Measurements from ENCODE around the gene LCN1.
"Not testable (repeated sequence)": the region's sequence is repeated elsewhere in the genome, so short reads cannot be mapped to it uniquely, and the experiment has no call there.

The LCN1 gene

GRCh38 chr9:135546792-135547617, 25.8 kb downstream of the LCN1 start:
- not testable (repeated sequence) for DNase-seq (ENCODE audit: low read depth in 2 of 2)

- no peak for DNase-seq (ENCODE audit: low read depth in 2 of 2)
Measured at GRCh38 chr9:135547756-135548736, 26.8 kb downstream of the LCN1 start.

GRCh38 chr9:135549478-135550343, 28.5 kb downstream of the LCN1 start:
- DNase-seq (ENCODE audit: low read depth in 2 of 2) = not testable (repeated sequence)

GRCh38 chr9:135550344-135550918, 29.2 kb downstream of the LCN1 start:
- no peak for DNase-seq (ENCODE audit: low read depth in 2 of 2)

- DNase-seq (ENCODE audit: low read depth in 2 of 2) = no peak
Measured at GRCh38 chr9:135551031-135551430, 29.8 kb downstream of the LCN1 start.

- DNase-seq (ENCODE audit: low read depth in 2 of 2) = no peak
Measured at GRCh38 chr9:135551456-135551855, 30.2 kb downstream of the LCN1 start.

GRCh38 chr9:135552021-135552697, 30.9 kb downstream of the LCN1 start:
- DNase-seq (ENCODE audit: low read depth in 2 of 2) = no peak

- DNase-seq (ENCODE audit: low read depth in 2 of 2) = no peak
Measured at GRCh38 chr9:135552698-135553171, 31.5 kb downstream of the LCN1 start.

GRCh38 chr9:135554718-135555117, 33.5 kb downstream of the LCN1 start:
- no peak for DNase-seq (ENCODE audit: low read depth in 2 of 2)

GRCh38 chr9:135555203-135555602, 34.0 kb downstream of the LCN1 start:
- DNase-seq (ENCODE audit: low read depth in 2 of 2) = no peak

- no peak for DNase-seq (ENCODE audit: low read depth in 2 of 2)
Measured at GRCh38 chr9:135555910-135556309, 34.7 kb downstream of the LCN1 start.

- DNase-seq (ENCODE audit: low read depth in 2 of 2) = no peak
Measured at GRCh38 chr9:135559606-135560005, 38.4 kb downstream of the LCN1 start.

GRCh38 chr9:135561391-135562234, 40.4 kb downstream of the LCN1 start, which contains the start of gene PAEP:
Gene PAEP (plus strand): TSS chr9:135561756.
- no peak for DNase-seq (ENCODE audit: low read depth in 2 of 2)

GRCh38 chr9:135562235-135562745, 41.0 kb downstream of the LCN1 start:
- DNase-seq (ENCODE audit: low read depth in 2 of 2) = no peak

GRCh38 chr9:135563039-135563476, 41.8 kb downstream of the LCN1 start:
- no peak for DNase-seq (ENCODE audit: low read depth in 2 of 2)

- DNase-seq (ENCODE audit: low read depth in 2 of 2) = no peak
Measured at GRCh38 chr9:135563858-135564257, 42.6 kb downstream of the LCN1 start.

GRCh38 chr9:135565141-135565628, 43.9 kb downstream of the LCN1 start:
- no peak for DNase-seq (ENCODE audit: low read depth in 2 of 2)

- no peak for DNase-seq (ENCODE audit: low read depth in 2 of 2)
Measured at GRCh38 chr9:135565636-135566035, 44.4 kb downstream of the LCN1 start.

- DNase-seq (ENCODE audit: low read depth in 2 of 2) = no peak
Measured at GRCh38 chr9:135566552-135566951, 45.3 kb downstream of the LCN1 start.

Measured in stimulated activated CD4-positive, alpha-beta T cell treated with anti-CD3 and anti-CD28 coated beads, Interleukin-1b, Interleukin-23, amount 100 ng/mL, for 1 hour (primary cell).